Measurements from ENCODE around the gene C6orf52. TPM values are rescaled to one million over a fixed set of nuclear protein-coding genes. Genes with fewer than 3 reads are reported as not detected.
A peak's percentile ranks its signal among the peaks of the same experiment; 100 is the strongest.
"Not testable (repeated sequence)": the region's sequence is repeated elsewhere in the genome, so short reads cannot be mapped to it uniquely, and the experiment has no call there.

C6orf52 gene
- total RNA-seq, 2 donors from 2014 or later: 1.0 TPM; not detected in 1

- not testable (repeated sequence) for ATAC-seq; DNase-seq (ENCODE audit: low spot score in 2 of 2); H3K9me3 Mint-ChIP-seq
- peak overlapping the region; percentile 44 to 88 for H3K27ac Mint-ChIP-seq
- H3K36me3 Mint-ChIP-seq: peaks cover 26 to 43% of the 10 kb centered on the region in 2 donors
These were observed 26.8 kb upstream of the C6orf52 start for GRCh38 chr6:10720960-10721849.

GRCh38 chr6:10720265-10720959, 26.0 kb upstream of the C6orf52 start:
- peak overlapping the region; percentile 44 to 88 for H3K27ac Mint-ChIP-seq
- peaks cover 0 to 9% of the 10 kb centered on the region in 2 donors for H3K9me3 Mint-ChIP-seq
- H3K36me3 Mint-ChIP-seq: peaks cover 21 to 36% of the 10 kb centered on the region in 2 donors
- ATAC-seq (peak; percentile 13 to 25), DNase-seq (ENCODE audit: low spot score in 2 of 2) (peak; percentile 54 to 71)

GRCh38 chr6:10719964-10720264, 25.5 kb upstream of the C6orf52 start:
- ATAC-seq (no peak), DNase-seq (ENCODE audit: low spot score in 2 of 2) (no peak)
- Mint-ChIP-seq H3K9me3 (peaks cover 0 to 9% of the 10 kb centered on the region in 2 donors), H3K36me3 (peaks cover 16 to 34% of the 10 kb centered on the region in 2 donors), H3K27ac (peak overlapping the region; percentile 50 to 88)

GRCh38 chr6:10719296-10719963, 25.0 kb upstream of the C6orf52 start:
- H3K27ac Mint-ChIP-seq: peak overlapping the region; percentile 50 to 88
- ATAC-seq (peak in 1 of 2 donors; percentile 1), DNase-seq (ENCODE audit: low spot score in 2 of 2) (peak in 1 of 2 donors; percentile 25)
- peaks cover 0 to 9% of the 10 kb centered on the region in 2 donors for H3K9me3 Mint-ChIP-seq
- peaks cover 16 to 33% of the 10 kb centered on the region in 2 donors for H3K36me3 Mint-ChIP-seq

- peak overlapping the region in 1 of 2 donors; percentile 62 for H3K27ac Mint-ChIP-seq
- H3K36me3 Mint-ChIP-seq: peaks cover 4 to 8% of the 10 kb centered on the region in 2 donors
- DNase-seq (ENCODE audit: low spot score in 2 of 2) (no peak), ATAC-seq (no peak)
- H3K9me3 Mint-ChIP-seq: peaks cover 0 to 3% of the 10 kb centered on the region in 2 donors
These were observed 19.5 kb upstream of the C6orf52 start for GRCh38 chr6:10713962-10714361.

GRCh38 chr6:10696655-10697054, 2.2 kb upstream of the C6orf52 start:
- DNase-seq (ENCODE audit: low spot score in 2 of 2): no peak
- Mint-ChIP-seq H3K27ac (peak overlapping the region in 1 of 2 donors; percentile 99), H3K9me3 (no peaks in the 10 kb centered on the region), H3K36me3 (peaks cover 20 to 44% of the 10 kb centered on the region in 2 donors)
- no peak for ATAC-seq

- peaks cover 20 to 39% of the 10 kb centered on the region in 2 donors for H3K36me3 Mint-ChIP-seq
- DNase-seq (ENCODE audit: low spot score in 2 of 2): no peak
- no peaks in the 10 kb centered on the region for H3K9me3 Mint-ChIP-seq
- H3K27ac Mint-ChIP-seq: peak overlapping the region; percentile 99 to 100
- ATAC-seq: no peak
These were observed 756 bp upstream of the C6orf52 start for GRCh38 chr6:10695086-10695657.

- H3K9me3 Mint-ChIP-seq: no peaks in the 10 kb centered on the region
- ATAC-seq (no peak), DNase-seq (ENCODE audit: low spot score in 2 of 2) (no peak)
- H3K27ac Mint-ChIP-seq: peak overlapping the region; percentile 57 to 99
- peaks cover 20 to 26% of the 10 kb centered on the region in 2 donors for H3K36me3 Mint-ChIP-seq
These were observed 1.4 kb downstream of the C6orf52 start for GRCh38 chr6:10692965-10693538.

- no peaks in the 10 kb centered on the region for H3K9me3 Mint-ChIP-seq
- no peak for DNase-seq (ENCODE audit: low spot score in 2 of 2)
- H3K27ac Mint-ChIP-seq: no peak overlapping the region
- H3K36me3 Mint-ChIP-seq: peaks cover 18% of the 10 kb centered on the region in 2 donors
- ATAC-seq: no peak
These were observed 3.6 kb downstream of the C6orf52 start for GRCh38 chr6:10690651-10691445.

GRCh38 chr6:10687582-10687981, 6.8 kb downstream of the C6orf52 start:
- H3K36me3 Mint-ChIP-seq: no peaks in the 10 kb centered on the region
- ATAC-seq: no peak
- no peak overlapping the region for H3K27ac Mint-ChIP-seq

GRCh38 chr6:10686901-10687300, 7.5 kb downstream of the C6orf52 start:
- Mint-ChIP-seq H3K27ac (no peak overlapping the region), H3K9me3 (no peaks in the 10 kb centered on the region), H3K36me3 (no peaks in the 10 kb centered on the region)
- DNase-seq (ENCODE audit: low spot score in 2 of 2) (no peak), ATAC-seq (no peak)

More at GRCh38 chr6:10687582-10687981, 6.8 kb downstream of the C6orf52 start:
- no peak for DNase-seq (ENCODE audit: low spot score in 2 of 2)
- H3K9me3 Mint-ChIP-seq: no peaks in the 10 kb centered on the region

- no peaks in the 10 kb centered on the region for H3K9me3 Mint-ChIP-seq
- H3K27ac Mint-ChIP-seq: peak overlapping the region; percentile 36 to 50
- H3K36me3 Mint-ChIP-seq: no peaks in the 10 kb centered on the region
- no peak for DNase-seq (ENCODE audit: low spot score in 2 of 2)
- ATAC-seq: peak in 1 of 2 donors; percentile 16
These were observed 9.1 kb downstream of the C6orf52 start for GRCh38 chr6:10685092-10685915.

- ATAC-seq (no peak), DNase-seq (ENCODE audit: low spot score in 2 of 2) (no peak)
- Mint-ChIP-seq H3K9me3 (no peaks in the 10 kb centered on the region), H3K36me3 (no peaks in the 10 kb centered on the region), H3K27ac (peak overlapping the region; percentile 36 to 50)
These were observed 9.8 kb downstream of the C6orf52 start for GRCh38 chr6:10684618-10685017.

- no peaks in the 10 kb centered on the region for H3K36me3 Mint-ChIP-seq
- H3K9me3 Mint-ChIP-seq: no peaks in the 10 kb centered on the region
- ATAC-seq: peak in 1 of 2 donors; percentile 28
- DNase-seq (ENCODE audit: low spot score in 2 of 2): no peak
- H3K27ac Mint-ChIP-seq: peak overlapping the region in 1 of 2 donors; percentile 43
These were observed 11.9 kb downstream of the C6orf52 start for GRCh38 chr6:10682355-10682988.
